MCF 10A (cell line): ENCODE results near the gene TLE5. TPM values are rescaled to one million over a fixed set of nuclear protein-coding genes. Genes with fewer than 3 reads are reported as not detected.

ENCODE experiments used
- BruUV-seq: library from RNA; stranded (reverse); fragments of 400-500 nt; replicated peaks from 2 replicates; lab custom pipeline; 2021; lab: Mats Ljungman, UMichigan
- CTCF ChIA-PET: fragments of 300-600 bp; sonication (Branson Sonifier 250); formaldehyde crosslinking; extraction: SDS; loops from one replicate; lab custom pipeline; 2021; ENCODE audit warnings: antibody characterized with exemption, inconsistent platforms; lab: Yijun Ruan, JAX
- POLR2A ChIA-PET: fragments of 300-600, 350-650 bp; sonication (Branson Sonifier 250); formaldehyde crosslinking; extraction: SDS; loops from one replicate; lab custom pipeline; 2020; ENCODE audit warnings: antibody characterized with exemption, inconsistent platforms; lab: Yijun Ruan, JAX
- DNase-seq: peaks from one replicate; pipeline ENCODE4 v3.0.0-alpha.2; 2018; ENCODE audit not compliant: unreplicated experiment
- H3K27ac Mint-ChIP-seq: one replicate; pipeline ENCODE4 v1.8.0; 2022; ENCODE audit warnings: mild to moderate bottlenecking, low read depth, mixed read lengths; ENCODE audit not compliant: unreplicated experiment
- H3K27me3 Mint-ChIP-seq: one replicate; pipeline ENCODE4 v1.8.0; 2022; ENCODE audit warnings: mixed read lengths; ENCODE audit not compliant: insufficient read depth, unreplicated experiment
- H3K36me3 Mint-ChIP-seq: one replicate; pipeline ENCODE4 v1.8.0; 2022; ENCODE audit warnings: mild to moderate bottlenecking, moderate library complexity, mixed read lengths; ENCODE audit not compliant: insufficient read depth, unreplicated experiment
- H3K4me1 Mint-ChIP-seq: one replicate; pipeline ENCODE4 v1.8.0; 2022; ENCODE audit warnings: mixed read lengths; ENCODE audit not compliant: insufficient read depth, unreplicated experiment
- H3K4me3 Mint-ChIP-seq: one replicate; pipeline ENCODE4 v1.8.0; 2022; ENCODE audit warnings: mild to moderate bottlenecking, moderate library complexity, mixed read lengths; ENCODE audit not compliant: unreplicated experiment
- H3K9me3 Mint-ChIP-seq: one replicate; pipeline ENCODE4 v1.8.0; 2022; ENCODE audit warnings: mixed read lengths; ENCODE audit not compliant: unreplicated experiment
- CTCF ChIP-seq: fragments of 200-600 bp; IDR thresholded peaks from one replicate; pipeline ENCODE4 v1.8.0; 2022; ENCODE audit warnings: antibody characterized with exemption, mild to moderate bottlenecking; ENCODE audit not compliant: unreplicated experiment
- intact Hi-C: fragments of 100-400 bp; cut with micrococcal nuclease; formaldehyde crosslinking; loops from 2 replicates; pipeline ENCODE4 v1.14.1; 2022
- total RNA-seq: library from RNA; stranded (reverse); gene quantifications from 2 replicates; pipeline ENCODE4 v1.2.3, GENCODE V29; 2022

Gene TLE5
- total RNA-seq, 1 experiment from 2014 or later: 266 TPM

GRCh38 chr19:3073931-3074595, 11.8 kb upstream of the TLE5 start:
- DNase-seq: peak; percentile 45
- H3K9me3 Mint-ChIP-seq: no peaks in the 10 kb centered on the region
- H3K27me3 Mint-ChIP-seq: no peaks in the 10 kb centered on the region
- TF ChIP-seq CTCF: no peak
- H3K4me1 Mint-ChIP-seq: no peaks in the 10 kb centered on the region
- H3K4me3 Mint-ChIP-seq: no peak overlapping the region
- ChIA-PET CTCF (interaction anchor here (0.7 to 2.9 kb wide), 3 partner anchors 56 to 182 kb away, joined by 3 to 21 read pairs (median 3); no protein-coding TSS in a partner anchor), POLR2A (no interaction called here)
- no peak overlapping the region for H3K27ac Mint-ChIP-seq
- peaks cover 4% of the 10 kb centered on the region for H3K36me3 Mint-ChIP-seq
- intact Hi-C loops: loop anchor here (10.0 kb wide), 1 partner anchor 119 kb away; no protein-coding TSS in a partner anchor
- BruUV-seq: no TSS peak

DNA sequence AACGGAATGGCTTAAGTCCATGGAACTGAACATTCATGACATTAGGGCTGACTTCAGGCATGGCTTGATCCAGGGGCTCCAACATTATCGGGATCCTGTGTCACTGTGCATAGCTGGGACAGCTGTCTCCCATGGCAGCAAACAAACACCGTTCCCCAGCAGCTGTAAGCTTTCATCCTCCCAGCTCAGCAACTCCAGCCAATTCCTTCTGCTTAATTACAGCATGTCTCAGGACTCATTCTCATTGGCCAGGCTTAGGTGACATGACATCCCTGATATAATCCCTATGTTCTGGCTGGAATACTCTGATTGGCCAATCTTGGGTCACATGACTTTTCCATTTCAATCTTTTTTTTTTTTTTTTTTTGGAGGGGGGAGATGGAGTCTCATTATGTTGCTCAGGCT, 10.9 kb upstream of the TLE5 start:
- Mint-ChIP-seq H3K36me3 (peaks cover 4% of the 10 kb centered on the region), H3K9me3 (no peaks in the 10 kb centered on the region), H3K4me3 (no peak overlapping the region), H3K27me3 (no peaks in the 10 kb centered on the region), H3K27ac (no peak overlapping the region), H3K4me1 (no peaks in the 10 kb centered on the region)
- no peak for TF ChIP-seq CTCF
- ChIA-PET POLR2A (interaction anchor here (0.6 kb wide), 1 partner anchor 65 kb away, joined by 3 read pairs; no protein-coding TSS in a partner anchor), CTCF (interaction anchor here (0.6 to 1.6 kb wide), 6 partner anchors 24 to 392 kb away, joined by 3 to 5 read pairs (median 4); no protein-coding TSS in a partner anchor)
- peak; percentile 54 for DNase-seq
- BruUV-seq: no TSS peak
- intact Hi-C loops: loop anchor here (10.0 kb wide), 1 partner anchor 118 kb away; no protein-coding TSS in a partner anchor

DNA sequence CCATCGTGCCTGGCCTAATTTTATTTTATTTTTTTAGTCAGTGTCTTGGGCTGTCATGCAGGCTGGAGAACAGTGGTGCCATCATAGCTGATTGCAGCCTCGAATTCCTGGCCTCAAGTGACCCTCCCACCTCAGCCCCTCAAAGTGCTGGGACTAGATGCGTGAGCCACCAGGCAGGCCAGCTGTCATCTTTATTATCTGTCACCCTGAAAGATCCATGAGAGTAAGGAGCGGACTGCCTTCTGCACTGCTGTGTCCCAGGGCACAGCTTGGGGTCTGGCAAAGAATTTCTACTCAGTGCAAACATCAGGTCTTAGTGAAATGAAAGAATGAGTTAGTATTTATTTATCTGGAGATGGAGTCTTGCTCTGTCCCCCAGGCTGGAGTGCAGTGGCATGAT, 9.5 kb upstream of the TLE5 start:
- no TSS peak for BruUV-seq
- intact Hi-C loops: loop anchor here (10.0 kb wide), 1 partner anchor 117 kb away; no protein-coding TSS in a partner anchor
- Mint-ChIP-seq H3K36me3 (peaks cover 4% of the 10 kb centered on the region), H3K27ac (no peak overlapping the region), H3K9me3 (no peaks in the 10 kb centered on the region), H3K4me3 (no peak overlapping the region), H3K4me1 (no peaks in the 10 kb centered on the region), H3K27me3 (no peaks in the 10 kb centered on the region)
- no peak for TF ChIP-seq CTCF
- no peak for DNase-seq
- CTCF ChIA-PET: interaction anchor here (0.6 to 1.6 kb wide), 3 partner anchors 27 to 116 kb away, joined by 3 to 5 read pairs (median 3); no protein-coding TSS in a partner anchor
- POLR2A ChIA-PET: no interaction called here

DNA sequence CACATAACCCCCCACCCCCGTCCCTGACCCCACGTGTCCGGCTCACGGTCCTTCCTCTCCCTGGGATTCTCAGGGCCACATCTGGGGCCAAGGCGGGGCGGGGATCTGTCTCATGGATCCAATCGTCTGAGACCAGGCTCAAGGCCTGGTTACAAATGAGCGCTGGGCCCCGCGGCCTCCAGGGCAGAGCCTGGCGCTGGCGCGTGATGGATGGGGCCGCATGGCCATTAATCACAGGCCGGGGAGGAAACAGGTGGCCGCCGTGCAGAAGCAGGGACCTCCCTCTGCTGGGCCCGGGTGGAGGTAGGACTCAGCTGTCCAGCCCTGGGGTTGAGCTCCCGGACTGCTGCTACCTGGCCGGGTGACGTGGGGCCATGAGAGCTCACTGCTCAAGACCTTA, 5.8 kb upstream of the TLE5 start:
- H3K36me3 Mint-ChIP-seq: peaks cover 4% of the 10 kb centered on the region
- no peak for TF ChIP-seq CTCF
- H3K4me1 Mint-ChIP-seq: no peaks in the 10 kb centered on the region
- H3K27ac Mint-ChIP-seq: no peak overlapping the region
- ChIA-PET CTCF (interaction anchor here (0.6 kb wide), 1 partner anchor 10 kb away, joined by 4 read pairs; no protein-coding TSS in a partner anchor), POLR2A (interaction anchor here (0.6 kb wide), 1 partner anchor 1015 kb away, joined by 4 read pairs; no protein-coding TSS in a partner anchor)
- intact Hi-C loops: no loop called here
- H3K9me3 Mint-ChIP-seq: no peaks in the 10 kb centered on the region
- no peak for DNase-seq
- no TSS peak for BruUV-seq
- no peaks in the 10 kb centered on the region for H3K27me3 Mint-ChIP-seq
- H3K4me3 Mint-ChIP-seq: no peak overlapping the region
